GM13977 (cell line): ENCODE data around the gene TMEM14C.
"Not testable (repeated sequence)": the region's sequence is repeated elsewhere in the genome, so short reads cannot be mapped to it uniquely, and the experiment has no call there.

Experiments used
- DNase-seq: peaks from one replicate; pipeline ENCODE4 v3.0.0; 2012; ENCODE audit warnings: low spot score
- in situ Hi-C: fragments of 300-500 bp; cut with MboI; formaldehyde crosslinking; loops from one replicate; pipeline ENCODE4 v1.12.0; 2022; ENCODE audit warnings: low sequenced_read_pairs, low pct_unique_long_range_greater_than_20kb, mixed read lengths, inconsistent platforms; ENCODE audit not compliant: unreplicated experiment
- TF ChIP-seq, protein P1 (sequence below): IDR thresholded peaks from 2 replicates; pipeline ENCODE4 v1.5.1; 2012; ENCODE audit warnings: mild to moderate bottlenecking, control low read depth; ENCODE audit not compliant: insufficient read depth; ENCODE audit errors: extremely low read depth, missing control alignments

TMEM14C gene

DNA sequence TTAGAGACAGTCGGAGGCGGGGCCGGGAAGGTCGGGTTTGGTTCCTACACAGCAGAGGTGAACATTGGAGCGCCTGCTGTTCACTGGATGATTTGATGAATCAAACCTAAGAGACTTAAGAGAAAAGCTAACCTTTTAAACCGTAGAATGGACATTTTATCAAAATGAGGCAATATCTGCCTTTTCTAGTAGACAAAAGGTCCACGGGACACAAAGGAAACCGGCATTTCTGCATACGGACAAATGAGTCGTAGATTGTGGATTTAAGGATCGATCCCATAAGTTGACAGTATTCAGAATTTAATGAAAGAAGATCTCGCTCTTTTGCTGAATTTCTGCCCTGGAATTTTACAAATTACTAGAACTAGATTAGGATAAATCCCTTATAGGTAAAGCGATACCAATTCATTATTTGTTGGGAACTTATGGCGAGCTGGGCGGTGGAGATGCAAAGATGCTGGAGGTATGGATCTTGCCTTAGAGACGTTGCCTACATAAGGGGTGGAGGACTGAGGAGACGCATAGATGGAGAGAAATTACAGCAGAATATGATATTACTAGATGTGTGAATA lies 27.7 kb upstream of the TMEM14C start:
- TF ChIP-seq, protein P1, sequence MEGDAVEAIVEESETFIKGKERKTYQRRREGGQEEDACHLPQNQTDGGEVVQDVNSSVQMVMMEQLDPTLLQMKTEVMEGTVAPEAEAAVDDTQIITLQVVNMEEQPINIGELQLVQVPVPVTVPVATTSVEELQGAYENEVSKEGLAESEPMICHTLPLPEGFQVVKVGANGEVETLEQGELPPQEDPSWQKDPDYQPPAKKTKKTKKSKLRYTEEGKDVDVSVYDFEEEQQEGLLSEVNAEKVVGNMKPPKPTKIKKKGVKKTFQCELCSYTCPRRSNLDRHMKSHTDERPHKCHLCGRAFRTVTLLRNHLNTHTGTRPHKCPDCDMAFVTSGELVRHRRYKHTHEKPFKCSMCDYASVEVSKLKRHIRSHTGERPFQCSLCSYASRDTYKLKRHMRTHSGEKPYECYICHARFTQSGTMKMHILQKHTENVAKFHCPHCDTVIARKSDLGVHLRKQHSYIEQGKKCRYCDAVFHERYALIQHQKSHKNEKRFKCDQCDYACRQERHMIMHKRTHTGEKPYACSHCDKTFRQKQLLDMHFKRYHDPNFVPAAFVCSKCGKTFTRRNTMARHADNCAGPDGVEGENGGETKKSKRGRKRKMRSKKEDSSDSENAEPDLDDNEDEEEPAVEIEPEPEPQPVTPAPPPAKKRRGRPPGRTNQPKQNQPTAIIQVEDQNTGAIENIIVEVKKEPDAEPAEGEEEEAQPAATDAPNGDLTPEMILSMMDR = no peak
- in situ Hi-C loops = no loop called here

GRCh38 chr6:10696655-10697054 lies 26.2 kb upstream of the TMEM14C start:
- in situ Hi-C loops = no loop called here
- TF ChIP-seq, protein P1 = no peak
- no peak for DNase-seq

More for the DNA sequence above, 27.7 kb upstream of the TMEM14C start:
- DNase-seq = no peak

- TF ChIP-seq, protein P1 = no peak
- in situ Hi-C loops = no loop called here
- DNase-seq = no peak
Measured at GRCh38 chr6:10713962-10714361, 8.9 kb upstream of the TMEM14C start.

DNA sequence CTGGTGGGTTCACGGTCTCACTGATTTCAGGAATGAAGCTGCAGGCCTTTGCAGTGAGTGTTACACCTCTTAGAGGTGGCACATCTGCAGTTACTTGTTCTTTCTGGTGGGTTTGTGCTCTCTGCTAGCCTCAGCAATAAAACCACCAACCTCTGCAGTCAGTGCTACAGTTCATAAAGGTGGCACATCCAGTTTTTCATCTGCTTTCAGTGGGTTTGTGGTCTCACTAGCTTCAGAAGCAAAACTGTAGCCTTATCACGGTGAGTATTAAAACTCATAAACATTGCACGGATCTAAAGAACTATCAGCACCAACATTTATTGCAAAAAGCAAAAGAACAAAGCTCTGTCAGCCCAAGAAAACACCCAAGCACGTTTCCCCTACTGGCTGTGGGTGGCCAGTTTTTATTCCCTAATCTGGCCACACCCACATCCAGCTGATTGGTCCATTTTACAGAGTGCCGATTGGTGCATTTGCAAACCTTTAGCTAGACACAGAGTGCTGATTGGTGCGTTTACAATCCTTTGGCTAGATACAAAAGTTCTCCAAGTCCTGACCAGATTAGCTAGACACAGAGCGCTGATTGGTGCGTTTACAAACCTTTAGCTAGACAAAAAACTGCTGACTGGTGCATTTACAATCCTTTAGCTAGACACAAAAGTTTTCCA lies 3.4 kb upstream of the TMEM14C start:
- TF ChIP-seq, protein P1 = no peak
- DNase-seq = no peak
- in situ Hi-C loops = no loop called here

DNA sequence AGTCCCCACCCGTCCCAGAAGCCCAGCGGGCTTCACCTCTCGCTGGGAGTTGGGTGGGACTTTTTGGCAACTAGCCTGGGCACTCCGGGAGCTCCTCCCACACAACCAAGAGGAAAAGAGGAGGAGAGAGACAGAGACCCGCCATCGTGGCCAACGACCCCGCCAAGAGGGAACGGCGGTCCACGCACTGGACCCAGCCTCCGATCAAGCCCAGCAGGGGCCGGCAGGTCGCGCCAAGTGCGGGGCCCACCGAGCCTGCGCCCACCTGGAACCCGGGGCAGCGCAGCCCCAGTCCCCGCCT lies 3.0 kb upstream of the TMEM14C start:
- TF ChIP-seq, protein P1 = no peak
- DNase-seq = no peak
- in situ Hi-C loops = no loop called here

DNA sequence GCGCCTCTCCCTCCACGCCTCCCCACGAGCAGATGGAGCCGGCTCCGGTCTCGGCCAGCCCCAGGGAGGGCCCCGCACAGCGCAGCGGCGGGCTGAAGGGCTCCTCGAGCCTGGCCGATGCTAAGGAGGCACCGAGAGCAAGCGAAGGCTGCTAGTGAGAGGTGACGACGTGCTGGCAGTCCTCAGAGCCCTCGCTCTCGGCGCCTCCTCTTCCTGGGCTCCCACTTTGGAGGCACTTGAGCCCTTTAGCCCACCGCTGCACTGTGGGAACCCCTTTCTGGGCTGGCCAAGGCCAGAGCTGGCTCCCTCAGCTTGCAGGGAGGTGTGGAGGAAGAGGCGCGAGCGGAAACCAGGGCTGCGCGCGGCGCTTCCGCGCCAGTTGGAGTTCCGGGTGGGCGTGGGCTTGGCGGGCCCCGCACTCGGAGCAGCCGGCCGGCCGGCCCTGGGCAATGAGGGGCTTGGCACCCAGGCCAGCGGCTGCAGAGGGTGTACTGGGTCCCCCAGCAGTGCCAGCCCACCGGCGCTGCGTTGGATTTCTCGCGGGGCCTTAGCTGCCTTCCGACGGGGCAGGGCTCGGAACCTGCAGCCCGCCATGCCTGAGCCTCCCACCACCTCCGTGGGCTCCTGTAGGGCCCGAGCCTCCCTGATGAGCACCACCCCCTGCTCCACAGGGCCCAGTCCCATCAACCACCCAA lies 2.5 kb upstream of the TMEM14C start:
- in situ Hi-C loops = no loop called here
- TF ChIP-seq, protein P1 = no peak
- no peak for DNase-seq

GRCh38 chr6:10720960-10721849 lies 1.7 kb upstream of the TMEM14C start:
- DNase-seq, in situ Hi-C loops: not testable (repeated sequence)
